Fibroblast of peridontal ligament (primary cell): ENCODE data around the gene GRID1.

Experiments
- DNase-seq: peaks from one replicate; pipeline ENCODE4 v3.0.0-alpha.2; 2010; ENCODE audit errors: extremely low read depth

Gene GRID1

DNA sequence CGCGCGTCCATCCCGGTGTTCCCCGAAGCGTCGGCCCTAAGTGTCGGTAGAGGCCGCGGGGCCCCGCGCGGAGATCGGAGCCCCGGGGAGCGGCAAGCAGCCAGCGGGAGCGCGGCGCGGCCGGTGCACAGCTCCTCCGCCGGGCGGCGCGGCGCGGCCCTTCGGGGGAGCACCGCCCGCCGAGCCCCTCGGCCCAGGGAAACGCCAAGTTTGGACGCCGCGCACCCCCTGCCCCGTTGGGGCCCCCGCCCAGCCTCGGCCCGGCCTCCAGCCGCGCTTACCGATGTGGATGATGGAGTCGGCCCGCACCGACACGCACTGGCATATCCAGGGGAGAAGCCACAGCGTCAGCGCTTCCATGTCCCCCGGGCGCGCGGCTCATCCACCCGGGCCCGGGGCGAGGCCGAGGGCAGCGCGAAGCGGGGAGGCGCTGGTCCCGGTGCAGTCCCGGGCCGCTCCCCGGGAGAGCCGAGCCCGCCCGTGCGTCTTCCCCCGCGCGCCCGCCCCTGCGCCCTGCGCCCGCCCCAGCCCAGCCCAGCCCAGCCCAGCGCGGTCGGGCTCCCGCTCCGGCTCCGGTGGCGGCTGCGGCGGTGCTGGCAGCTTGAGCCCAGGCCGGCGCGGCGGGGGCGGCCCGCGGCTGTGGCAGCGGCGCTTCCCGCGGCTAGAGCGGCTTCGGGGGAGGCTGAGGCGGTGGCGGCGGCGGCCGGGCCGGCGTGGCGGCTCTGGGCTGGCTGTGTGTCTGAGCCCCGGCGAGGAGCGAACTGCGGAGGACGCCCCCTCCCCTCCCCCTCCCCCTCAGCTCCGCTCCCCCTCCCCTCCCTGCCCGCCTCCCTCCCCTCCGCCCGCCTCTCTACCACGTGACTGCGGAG lies at the start of gene GRID1:
GRID1 (minus strand) TSS at position 763 of the 869 bp plus-strand sequence.
- no peak for DNase-seq

DNA sequence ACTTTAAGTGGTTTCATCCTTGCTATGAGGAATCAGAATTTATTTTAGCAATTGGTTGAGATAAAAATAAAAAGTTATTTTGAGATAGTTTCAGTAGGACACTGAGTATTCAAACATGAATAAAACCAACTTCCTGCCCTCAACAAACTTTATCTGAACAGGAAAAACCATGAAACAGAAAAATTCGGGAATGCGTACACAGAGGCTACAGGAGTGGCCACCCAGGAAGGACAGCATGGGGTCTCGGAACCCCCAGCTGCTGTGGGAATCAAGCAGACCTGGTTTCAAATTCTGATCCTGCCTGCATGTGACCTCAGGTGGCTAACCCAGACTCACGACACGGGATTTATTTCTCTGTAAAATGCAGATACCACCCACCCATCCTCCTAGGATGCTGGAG lies 49.0 kb upstream of the GRID1 start:
- no peak for DNase-seq

DNA sequence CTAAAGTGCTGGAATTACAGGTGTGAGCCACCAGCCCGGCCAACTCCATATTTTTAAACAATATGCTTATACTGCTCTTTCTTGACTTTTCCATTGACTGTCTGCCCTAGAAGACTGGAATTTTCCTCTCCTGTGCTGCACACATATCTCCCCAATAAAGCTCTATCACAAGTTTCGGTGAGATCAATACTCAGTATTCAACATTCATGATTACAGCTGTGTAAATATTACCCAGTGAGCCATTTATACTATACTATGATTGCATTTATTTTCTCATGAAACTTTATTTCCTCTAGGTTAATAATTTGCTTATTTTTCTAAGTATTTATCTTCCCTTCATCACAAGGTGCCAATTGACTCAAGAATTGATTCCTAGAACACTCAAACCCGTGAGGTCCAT lies 48.5 kb upstream of the GRID1 start:
- DNase-seq = no peak

DNA sequence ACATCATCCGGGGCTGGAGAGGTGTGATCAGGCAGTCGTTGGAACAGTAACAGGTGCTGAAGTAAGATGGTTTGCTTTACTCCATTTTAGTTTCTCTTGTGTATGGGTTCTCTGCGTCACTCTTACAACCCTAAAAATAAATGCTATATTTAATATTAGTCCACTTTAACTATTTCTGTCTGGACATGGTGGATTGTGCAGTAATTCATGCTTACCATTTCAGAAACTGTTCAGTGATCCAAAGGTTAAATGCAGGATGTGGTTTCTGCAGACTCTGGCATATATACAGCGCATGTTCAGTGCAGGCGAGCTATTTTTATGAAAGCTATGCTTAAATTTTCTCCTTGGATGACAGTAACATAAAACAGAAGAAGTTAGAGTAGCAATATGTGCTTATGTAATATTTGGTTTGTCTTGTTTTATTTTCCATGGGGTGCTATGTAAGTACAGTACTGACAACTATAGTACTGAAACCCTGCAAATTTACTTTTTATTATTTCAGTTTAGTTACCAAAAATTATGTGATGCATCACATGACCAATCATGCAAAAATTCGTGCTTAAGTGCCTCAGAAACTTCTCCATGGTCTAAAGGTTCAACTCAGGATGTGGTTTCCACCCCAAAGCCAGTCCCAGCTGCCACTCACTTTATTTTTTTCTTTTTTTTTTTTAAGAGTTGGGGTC lies 46.6 kb upstream of the GRID1 start:
- DNase-seq = peak; percentile 58

DNA sequence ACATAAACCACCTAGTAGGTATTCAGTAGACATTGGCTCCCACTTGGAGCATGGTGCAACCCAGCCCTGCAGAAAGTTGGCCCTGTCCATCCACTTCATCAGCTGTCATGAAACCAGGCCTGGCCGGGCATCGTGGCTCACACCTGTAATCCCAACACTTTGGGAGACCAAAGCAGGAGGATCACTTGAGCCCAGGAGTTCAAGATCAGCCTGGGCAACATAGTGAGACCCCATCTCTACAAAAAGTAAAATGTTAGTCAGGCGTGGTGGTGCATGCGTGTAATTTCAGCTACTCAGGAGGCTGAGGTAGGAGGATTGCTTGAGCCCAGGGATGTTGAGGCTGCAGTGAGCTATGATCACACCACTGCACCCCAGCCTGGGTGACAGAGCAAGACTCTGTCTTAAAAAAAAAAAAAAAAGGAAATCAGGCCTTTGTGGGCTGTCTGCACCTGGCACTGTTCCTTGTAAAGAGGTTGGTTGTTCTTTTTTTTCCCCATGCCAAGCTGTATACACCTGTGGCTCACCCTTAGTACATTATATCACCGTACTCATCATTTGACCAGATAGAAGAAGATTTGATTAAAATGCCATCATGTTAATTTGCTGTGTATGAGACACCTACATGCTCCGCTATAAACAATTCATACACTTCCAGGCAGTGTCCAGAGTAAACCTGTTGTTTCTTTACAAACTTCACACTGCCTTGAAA lies 45.4 kb upstream of the GRID1 start:
- DNase-seq = no peak

DNA sequence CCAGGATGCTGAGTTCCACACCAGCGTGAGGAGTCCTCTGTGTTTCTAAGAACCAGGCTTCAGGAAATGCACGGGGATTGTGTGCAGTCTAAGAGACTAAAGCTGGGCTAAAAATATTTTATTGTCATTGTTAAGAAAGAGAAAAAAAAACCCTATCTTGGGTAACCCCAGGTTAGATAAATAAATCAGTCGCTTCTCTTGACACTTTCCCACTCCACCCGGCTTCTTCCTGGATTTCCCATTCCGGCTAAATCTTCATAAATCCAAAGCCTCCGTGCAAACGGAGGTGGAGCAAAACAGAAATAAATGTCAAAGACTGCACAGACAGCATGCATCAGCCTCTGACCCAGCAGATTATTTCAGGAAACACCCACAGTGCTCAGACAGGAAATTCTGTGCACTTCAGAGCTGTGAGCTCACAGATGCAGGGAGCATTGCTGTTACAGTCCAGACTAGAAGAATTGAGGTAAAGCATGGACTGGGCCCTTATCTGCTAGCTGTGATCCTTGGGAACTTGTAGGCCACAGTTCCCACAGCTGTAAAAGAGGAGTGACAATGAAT lies 44.8 kb upstream of the GRID1 start:
- DNase-seq = peak; percentile 45

DNA sequence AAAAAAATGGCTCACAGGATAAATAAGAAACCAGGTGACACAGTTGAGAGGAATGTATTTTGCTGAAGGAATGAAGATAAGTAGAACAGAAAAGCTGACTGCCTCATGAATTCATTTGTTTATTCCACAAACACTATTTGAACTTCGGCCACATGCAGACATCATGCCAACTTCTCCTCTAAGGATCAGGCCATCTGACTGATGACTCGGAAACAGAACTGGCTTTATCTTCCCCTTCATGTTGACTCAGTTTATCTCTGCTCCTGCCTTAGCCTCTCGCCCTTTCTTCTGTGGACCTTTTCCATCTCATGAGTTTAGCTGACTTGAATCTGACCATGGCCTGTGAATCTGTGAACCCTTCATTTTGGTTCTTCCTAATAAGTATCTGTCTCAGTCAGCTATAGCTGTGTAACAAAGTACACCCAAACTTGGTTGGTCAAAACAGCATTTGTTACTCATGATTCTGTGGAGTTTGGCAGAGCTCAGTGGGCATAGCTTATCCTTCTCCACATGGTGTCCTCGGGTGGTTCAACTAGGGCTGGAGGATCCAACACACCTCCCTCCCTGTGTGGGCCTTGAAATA lies 44.0 kb upstream of the GRID1 start:
- peak; percentile 33 for DNase-seq

DNA sequence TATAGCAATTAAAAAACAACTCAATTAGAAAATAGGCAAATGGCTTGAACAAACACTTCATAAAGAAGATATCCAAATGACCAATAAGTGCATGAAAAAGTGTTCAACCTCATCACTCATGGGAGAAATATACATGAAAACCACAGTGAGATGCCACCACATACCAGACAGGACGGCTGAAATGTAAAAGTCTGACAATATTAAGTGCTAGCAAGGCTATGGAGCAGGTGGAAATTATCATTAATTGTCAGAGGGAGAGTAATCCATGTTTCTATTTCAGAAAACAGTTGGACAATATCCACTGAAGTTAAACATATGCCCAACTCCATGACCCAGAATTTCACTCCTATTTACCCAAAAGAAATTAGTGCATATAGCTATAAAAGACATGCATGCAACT lies 42.6 kb upstream of the GRID1 start:
- no peak for DNase-seq

DNA sequence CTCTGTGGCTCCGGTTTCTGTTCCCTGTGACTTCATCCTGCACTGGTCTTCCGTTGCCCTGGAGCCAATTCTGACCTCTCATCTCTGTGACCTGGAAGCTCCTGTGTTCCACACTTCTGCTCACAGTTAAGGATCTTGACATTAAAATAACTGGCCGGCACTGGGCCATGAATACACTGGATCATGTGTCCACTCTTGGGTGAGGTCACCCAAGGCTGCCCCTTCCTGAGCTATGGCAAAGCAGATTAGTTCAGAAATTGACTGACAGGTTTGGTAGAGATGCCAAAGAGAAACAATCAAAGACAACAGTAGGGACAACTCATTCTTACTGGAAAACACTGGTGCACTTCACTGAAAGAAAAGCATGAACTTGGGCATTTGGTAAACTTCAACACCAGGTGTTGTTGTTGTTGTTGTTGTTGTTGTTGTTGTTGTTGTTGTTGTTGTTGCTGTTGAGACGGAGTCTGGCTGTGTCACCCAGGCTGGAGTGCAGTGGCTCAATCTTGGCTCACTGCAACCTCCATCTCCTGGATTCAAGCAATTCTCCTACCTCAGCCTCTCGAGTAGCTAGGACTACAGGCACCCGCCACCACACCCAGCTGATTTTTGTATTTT lies 36.7 kb upstream of the GRID1 start:
- DNase-seq = no peak

DNA sequence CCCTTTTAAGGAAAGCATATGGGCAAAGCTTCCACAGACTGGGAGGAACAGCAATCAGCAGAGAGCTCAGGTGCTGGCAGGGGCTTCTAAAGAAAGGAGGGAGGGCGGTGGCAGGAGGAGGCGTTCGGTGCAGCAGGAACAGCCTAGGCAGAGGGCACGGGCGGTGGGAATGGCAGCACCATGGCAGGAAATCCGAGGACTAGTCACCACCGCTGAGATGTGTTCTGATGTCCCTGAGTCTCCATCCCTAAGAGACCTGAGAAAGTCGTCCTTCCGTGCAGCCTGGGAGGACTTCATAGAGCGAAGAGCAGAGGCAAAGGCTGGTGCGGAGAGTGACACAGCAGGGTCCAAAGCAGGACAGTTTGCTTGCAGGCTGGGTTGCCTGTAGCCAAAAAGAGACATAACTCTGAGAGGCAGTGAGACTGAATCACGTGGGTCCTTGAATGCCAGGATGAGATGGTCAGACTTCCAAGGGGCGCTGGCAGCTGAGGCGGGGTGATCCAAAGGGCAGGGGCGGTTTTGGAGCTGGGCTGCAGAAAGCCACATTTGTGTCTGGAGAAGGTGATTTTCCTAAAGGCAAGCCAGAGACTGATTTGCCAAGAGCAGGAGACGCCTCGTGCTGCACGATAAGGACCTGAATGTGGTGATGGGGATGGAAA lies 35.8 kb upstream of the GRID1 start:
- DNase-seq = peak; percentile 27

DNA sequence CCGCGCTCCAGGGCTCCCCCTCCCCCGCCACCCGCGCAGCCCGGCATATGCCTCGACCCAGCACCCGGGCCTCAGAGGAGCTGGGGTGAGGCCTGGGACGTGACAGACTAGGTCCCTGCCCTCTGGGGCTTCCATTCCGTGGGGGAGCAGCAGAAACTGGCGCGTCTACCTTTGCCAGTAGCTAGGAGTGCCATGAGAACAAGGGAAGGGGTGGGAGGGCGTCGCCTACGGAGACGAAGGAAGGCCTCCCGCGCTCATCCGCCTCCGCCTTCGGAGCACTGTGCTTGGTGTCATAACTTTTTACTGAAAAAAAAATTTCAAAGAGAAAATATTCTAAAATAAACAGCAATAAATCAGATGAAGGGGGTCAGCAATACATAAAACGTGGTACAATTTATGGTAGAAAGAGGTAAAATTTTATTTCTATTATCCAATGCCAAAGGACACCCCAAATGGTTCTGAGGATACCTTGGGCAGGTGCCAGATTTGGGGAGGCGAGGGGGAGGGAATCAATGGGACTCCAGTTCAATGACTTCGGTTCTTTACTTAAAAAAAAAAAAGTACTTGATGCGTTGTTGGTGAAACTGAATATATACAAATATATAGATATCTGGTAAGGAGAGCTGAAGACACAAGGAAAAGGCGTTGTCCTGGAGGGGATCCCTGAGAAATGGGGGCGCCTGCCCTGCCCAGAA lies 35.1 kb upstream of the GRID1 start:
- no peak for DNase-seq

DNA sequence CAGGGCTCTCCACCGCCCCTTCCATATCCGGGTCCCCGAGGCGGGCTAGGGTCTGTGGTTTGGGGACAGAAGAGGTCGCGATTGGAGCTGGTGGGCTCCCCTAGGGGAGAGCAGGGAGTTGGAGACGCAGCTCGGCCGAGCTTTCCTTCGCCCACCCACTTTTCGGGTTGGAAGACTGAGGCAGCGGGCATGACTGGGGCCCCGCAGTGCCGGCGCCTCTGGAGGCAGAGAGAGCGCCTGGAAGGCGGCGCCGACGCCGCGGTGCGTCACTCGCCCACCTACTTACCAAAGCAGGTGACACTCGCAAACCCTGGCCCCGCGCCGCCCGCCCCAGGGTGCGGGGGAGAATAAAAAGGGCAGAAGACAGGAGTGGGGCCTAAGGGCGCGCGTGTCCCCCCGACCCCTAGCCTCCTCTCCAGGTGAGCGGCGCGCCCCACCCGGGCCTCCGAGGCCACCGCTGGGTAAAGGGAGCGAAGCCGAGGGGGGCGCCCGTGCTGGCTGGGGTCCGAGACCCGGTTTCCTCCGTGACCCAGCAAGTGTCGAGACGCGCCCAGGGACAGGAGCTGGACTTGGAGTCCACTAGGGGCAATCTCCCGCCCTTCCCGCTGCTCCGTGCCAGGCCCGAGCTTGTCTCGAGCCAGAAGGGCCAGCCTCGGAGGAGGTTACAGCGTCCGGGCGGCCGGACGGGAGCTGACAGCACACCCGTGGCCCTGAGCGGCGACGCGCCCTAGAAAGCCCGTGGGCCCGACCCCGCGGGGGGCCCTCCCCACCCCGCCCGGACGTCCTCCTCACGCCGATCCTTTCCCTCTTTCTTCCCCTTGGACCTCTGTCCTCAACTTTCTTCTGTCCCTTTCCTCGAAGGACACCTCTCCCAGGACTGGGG lies 34.4 kb upstream of the GRID1 start:
- DNase-seq = no peak

DNA sequence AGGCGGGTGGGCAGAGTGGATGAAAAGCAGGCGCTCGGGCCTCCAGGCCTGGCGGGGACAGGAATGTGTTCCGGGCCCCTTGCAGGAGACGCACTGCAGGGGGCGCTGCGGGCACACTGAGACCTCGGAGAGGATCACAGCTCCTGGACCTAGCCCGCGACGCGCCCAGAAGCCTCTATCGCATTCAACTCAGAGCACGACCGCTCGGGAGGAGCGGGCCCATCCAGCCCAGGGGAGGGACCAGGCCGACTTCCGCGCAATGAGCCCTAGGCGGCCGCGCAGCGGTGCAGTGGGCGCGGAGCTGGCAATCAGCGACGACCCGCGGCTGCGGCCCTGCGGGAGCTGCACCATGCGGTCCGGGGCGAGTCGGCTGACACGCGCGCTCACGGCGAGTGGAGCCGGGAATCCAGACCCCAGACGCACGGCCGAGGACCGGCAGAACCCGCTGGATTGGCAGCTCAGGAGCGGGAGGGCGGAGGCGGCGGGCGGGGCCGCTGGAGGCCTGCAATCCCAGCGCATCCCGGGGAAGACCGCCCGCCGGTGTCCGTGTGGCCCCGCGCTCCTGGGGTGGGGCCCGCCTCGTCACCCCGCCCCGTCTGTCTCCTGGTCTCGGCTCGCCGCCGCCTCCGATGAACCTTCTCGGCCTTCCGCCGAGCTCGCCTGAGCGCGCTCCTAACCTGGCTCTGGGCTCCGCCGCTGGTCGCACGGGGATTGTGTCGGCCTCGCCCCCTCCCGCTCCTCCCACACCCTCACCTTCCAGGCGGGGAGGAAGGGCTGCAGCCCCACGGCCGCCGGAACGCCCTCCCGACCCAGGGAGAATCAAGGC lies 33.5 kb upstream of the GRID1 start:
- peak; percentile 91 for DNase-seq

DNA sequence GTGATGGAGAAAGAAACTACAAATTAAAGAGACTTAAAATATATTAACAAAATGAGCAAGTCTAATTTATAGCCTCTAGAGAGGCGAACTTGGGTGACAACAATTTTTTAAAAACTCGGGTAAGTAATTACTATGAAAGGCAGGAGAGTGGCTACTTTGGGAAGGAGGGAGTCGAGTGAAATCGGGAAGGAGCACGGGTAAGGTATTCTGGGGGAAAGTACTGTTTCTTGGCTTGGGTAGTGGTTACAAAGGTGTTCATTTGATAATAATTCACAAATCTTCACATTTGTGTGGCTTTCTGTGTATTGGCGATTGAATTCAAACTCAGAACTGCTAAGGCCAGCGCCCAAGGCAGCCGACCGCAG lies 32.9 kb upstream of the GRID1 start:
- DNase-seq = no peak

DNA sequence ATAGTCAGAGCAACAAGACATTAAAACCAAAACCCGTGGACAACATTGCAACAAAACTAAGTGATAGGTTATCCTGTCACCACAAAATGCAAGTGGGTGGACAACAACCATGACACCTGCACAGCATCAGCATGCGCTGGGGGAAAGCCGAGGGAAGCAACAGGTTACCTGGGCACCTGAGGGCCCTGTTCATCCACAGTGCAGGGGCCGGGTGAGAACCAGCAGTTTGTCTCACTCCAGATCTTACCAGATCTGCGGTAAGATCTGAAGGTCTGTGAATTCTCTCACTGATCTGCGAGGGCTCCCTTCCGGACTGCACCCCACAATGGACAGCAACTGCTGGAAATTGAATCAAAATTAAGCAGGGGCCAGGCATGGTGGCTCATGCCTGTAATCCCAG lies 30.5 kb upstream of the GRID1 start:
- no peak for DNase-seq

DNA sequence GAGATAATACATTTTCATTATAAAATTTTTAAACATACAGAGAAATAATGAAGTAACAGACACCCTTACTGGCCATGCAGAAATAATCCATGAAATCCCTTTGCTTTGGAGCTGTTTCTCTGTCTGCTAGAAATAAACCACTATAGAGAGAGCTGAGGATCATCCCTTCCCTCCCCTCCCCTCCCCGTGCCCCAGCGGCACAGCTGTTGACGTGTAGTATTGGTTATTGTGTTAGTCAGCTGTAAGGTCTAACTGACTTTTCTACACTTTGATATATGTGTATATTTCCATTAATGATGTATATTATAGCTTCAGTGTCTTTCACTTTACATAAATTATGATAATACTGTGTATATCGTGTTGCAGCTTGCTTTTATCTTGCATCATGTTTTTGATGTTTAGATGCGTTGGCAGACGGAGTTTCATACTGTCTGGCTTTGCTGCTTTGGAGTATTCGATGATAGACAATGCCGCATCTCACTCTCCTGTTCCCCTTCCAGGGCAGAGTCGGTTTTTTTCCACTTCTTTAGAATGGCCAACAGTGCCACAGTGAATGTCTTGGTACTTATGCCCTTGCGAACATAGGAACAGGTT lies 27.4 kb upstream of the GRID1 start:
- no peak for DNase-seq

DNA sequence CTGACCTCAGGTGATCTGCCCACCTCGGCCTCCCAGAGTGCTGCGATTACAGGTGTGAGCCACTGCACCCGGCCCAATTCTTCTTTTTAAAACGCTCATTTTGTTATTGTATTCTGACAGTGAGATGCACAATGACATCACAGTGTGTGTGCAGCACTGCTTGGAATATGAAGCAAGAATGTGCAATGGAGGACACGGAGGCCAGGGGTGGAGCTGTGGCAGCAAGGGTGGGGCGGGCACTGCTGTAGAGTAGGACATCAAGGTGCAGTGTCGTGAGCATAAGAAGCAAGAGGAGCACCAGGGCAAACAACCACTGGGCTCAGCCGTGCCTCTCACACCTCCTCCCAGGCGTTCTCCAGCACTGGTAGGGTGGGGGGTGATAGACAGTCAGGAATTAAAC lies 26.8 kb upstream of the GRID1 start:
- no peak for DNase-seq

DNA sequence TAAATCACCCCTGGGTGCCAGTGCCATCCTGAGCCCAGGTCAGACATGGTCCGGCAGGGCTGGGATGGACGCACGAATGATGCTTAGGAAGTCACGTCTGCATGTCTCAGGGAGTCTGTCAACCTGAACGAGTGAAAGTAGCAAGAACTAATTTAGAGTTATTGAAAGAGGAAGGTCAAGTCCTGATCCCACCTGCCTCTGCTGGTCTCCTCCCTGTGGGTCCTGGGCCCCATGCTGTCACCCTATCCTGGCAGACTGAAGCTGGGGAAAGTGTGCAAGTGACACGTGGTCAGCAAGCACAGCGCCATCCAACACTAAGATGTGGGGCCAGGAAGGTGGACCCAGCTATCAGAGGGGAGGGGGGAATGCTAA lies 26.1 kb upstream of the GRID1 start:
- no peak for DNase-seq
